Left lung (tissue), 10 donors: ENCODE measurements around the gene PRR5. TPM values are rescaled to one million over a fixed set of nuclear protein-coding genes. Genes with fewer than 3 reads are reported as not detected.
A peak's percentile ranks its signal among the peaks of the same experiment; 100 is the strongest.

Experiments
- ATAC-seq: fragments of 200-7000 bp; cut with Tn5 transposase; one replicate; pipeline ENCODE4 v1.9.1; 2020; ENCODE audit warnings: moderate library complexity
- DNase-seq, 4 donors: peaks; one replicate each; pipeline ENCODE4 v3.0.0-alpha.2; 2013 to 2020
- H3K27ac ChIP-seq, 2 donors: fragments of 200-600 bp; sonication (generic) in 1 of 2; one replicate each; pipeline versions ENCODE4 v1.5.0 to v1.8.0; 2020 to 2021
- H3K27me3 ChIP-seq, 2 donors: fragments of 200-600 bp; sonication (generic) in 1 of 2; one replicate each; pipeline versions ENCODE4 v1.5.0 to v1.8.0; 2020 to 2021
- H3K36me3 ChIP-seq, 2 donors: fragments of 200-600 bp; sonication (generic) in 1 of 2; one replicate each; pipeline versions ENCODE4 v1.5.0 to v1.8.0; 2020 to 2021
- H3K4me1 ChIP-seq, 2 donors: fragments of 200-600 bp; one replicate each; pipeline ENCODE4 v1.8.0; 2021
- H3K4me3 ChIP-seq, 2 donors: fragments of 200-600 bp; sonication (generic) in 1 of 2; one replicate each; pipeline versions ENCODE4 v1.5.0 to v1.8.0; 2020 to 2021; ENCODE audit warnings: mild to moderate bottlenecking in 1 of 2
- H3K9me3 ChIP-seq, 2 donors: fragments of 200-600 bp; sonication (generic) in 1 of 2; one replicate each; pipeline versions ENCODE4 v1.5.0 to v1.8.0; 2020 to 2021
- intact Hi-C, 2 donors: fragments of 100-400 bp; cut with DNase I; formaldehyde crosslinking; loops; one replicate each; pipeline versions ENCODE4 v1.11.2 to v1.14.2; 2022
- polyA plus RNA-seq, 6 donors: library from polyadenylated mRNA; unstranded; fragments of 120-200 nt; gene quantifications; one replicate each; pipeline ENCODE4 v1.2.1, GENCODE V29; 2013; ENCODE audit not compliant: insufficient read length in 6 of 6
- total RNA-seq, 2 donors: library from RNA; stranded (reverse); fragmentation: NEBNext Ultra II Directional; extraction: Animal tissue kit (Norgen Biotek cat#: 25700); gene quantifications; one replicate each; pipeline ENCODE4 v1.2.1, GENCODE V29; 2021
- TF ChIP-seq, protein P1 (sequence below), 2 donors: fragments of 200-600 bp; sonication (generic) in 1 of 2; IDR thresholded peaks; one replicate each; pipeline versions ENCODE4 v1.5.0 to v1.8.0; 2021; ENCODE audit warnings: antibody characterized with exemption in 2 of 2
- donor health status: DM: no; HTN: yes; CAD: no.
- donor health status: DM: no; HTN: no; CAD: no.

The PRR5 gene
- total and polyA plus RNA-seq, 8 donors = 7.1 to 24.6 (median 20.0) TPM

DNA sequence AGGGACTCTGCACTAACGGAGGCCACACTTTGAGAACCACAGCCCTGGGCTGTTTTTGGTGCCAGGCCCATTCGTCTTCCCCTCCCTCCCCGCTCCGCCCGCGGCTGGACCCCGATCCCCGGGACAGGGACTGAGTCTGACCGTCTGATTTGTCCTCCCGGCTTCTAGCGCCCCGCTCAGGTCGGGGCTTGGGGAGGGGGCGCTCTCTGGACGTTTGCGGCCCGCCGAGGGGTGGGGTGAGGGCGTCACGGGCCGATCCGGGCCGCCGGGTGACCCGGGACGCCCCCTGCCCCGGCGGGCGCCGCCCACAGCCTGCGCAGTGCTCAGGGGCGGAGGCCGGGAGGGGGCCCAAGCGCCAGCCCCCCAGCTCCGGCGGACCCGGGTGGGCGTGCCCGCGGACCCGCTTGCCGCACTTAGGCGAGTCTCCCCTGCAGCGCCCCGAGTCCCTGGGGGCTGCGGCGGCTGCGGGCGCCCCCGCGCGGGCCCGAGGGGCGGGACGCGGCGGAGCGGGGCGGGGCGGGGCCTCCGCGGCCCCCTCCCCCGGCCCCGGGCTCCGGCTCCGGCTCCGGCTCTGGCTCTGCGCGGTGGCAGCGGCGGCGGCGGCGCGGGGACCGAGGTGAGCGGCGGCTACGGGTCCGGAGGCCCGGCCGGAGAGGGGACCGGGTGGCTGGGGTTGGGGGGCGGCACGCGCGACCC is 33.7 kb upstream of the PRR5 start:
- TF ChIP-seq, protein P1, sequence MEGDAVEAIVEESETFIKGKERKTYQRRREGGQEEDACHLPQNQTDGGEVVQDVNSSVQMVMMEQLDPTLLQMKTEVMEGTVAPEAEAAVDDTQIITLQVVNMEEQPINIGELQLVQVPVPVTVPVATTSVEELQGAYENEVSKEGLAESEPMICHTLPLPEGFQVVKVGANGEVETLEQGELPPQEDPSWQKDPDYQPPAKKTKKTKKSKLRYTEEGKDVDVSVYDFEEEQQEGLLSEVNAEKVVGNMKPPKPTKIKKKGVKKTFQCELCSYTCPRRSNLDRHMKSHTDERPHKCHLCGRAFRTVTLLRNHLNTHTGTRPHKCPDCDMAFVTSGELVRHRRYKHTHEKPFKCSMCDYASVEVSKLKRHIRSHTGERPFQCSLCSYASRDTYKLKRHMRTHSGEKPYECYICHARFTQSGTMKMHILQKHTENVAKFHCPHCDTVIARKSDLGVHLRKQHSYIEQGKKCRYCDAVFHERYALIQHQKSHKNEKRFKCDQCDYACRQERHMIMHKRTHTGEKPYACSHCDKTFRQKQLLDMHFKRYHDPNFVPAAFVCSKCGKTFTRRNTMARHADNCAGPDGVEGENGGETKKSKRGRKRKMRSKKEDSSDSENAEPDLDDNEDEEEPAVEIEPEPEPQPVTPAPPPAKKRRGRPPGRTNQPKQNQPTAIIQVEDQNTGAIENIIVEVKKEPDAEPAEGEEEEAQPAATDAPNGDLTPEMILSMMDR (IDR thresholded peaks at IDR 0.05) = no peak
- intact Hi-C loops = no loop called here
- DNase-seq = peak in 2 of 4 donors; percentile 43 to 80

GRCh38 chr22:44668886-44669521 is 33.0 kb upstream of the PRR5 start:
- Histone ChIP-seq H3K9me3 (no peaks in the 10 kb centered on the region), H3K27me3 (peaks cover 15 to 61% of the 10 kb centered on the region in 2 donors), H3K27ac (no peak overlapping the region), H3K4me3 (peak overlapping the region; percentile 22 to 38), H3K4me1 (peaks cover 8 to 25% of the 10 kb centered on the region in 2 donors), H3K36me3 (no peaks in the 10 kb centered on the region)
- TF ChIP-seq, protein P1 (IDR thresholded peaks at IDR 0.05) = no peak
- intact Hi-C loops = no loop called here
- DNase-seq (no peak), ATAC-seq (no peak)

More for the DNA sequence above, 33.7 kb upstream of the PRR5 start:
- H3K27ac ChIP-seq = peak overlapping the region; percentile 13 to 63
- H3K9me3 ChIP-seq = no peaks in the 10 kb centered on the region
- H3K36me3 ChIP-seq = no peaks in the 10 kb centered on the region
- H3K4me1 ChIP-seq = peaks cover 9 to 32% of the 10 kb centered on the region in 2 donors
- peak; percentile 12 for ATAC-seq
- H3K4me3 ChIP-seq = peak overlapping the region; percentile 27 to 38
- H3K27me3 ChIP-seq = peaks cover 15 to 61% of the 10 kb centered on the region in 2 donors

DNA sequence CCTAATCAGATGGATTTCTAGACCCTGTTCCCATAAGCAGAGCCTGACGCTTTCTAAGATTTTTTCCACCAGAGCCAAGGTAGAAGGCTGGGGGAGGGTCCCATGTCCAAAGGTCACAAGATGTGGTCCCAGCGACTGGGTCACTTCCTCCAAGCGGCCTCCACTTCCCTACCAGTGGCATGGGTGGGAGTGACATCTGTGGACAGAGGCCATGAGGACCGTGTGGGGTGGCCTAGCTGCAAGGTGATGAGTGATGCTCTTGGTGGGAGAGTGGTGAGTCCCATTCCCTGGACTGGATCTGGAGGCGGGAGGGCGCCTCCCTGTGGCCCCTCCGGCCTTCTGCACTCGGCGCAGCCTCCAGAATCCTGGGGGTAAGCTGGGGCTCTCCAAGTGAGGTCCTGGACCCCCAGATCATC is 32.4 kb upstream of the PRR5 start:
- TF ChIP-seq, protein P1 (IDR thresholded peaks at IDR 0.05) = no peak
- Histone ChIP-seq H3K36me3 (no peaks in the 10 kb centered on the region), H3K9me3 (no peaks in the 10 kb centered on the region), H3K4me3 (no peak overlapping the region), H3K27ac (no peak overlapping the region), H3K27me3 (peaks cover 15 to 61% of the 10 kb centered on the region in 2 donors), H3K4me1 (peaks cover 2 to 20% of the 10 kb centered on the region in 2 donors)
- intact Hi-C loops = no loop called here
- DNase-seq (peak in 1 of 4 donors; percentile 55), ATAC-seq (peak; percentile 7)

- Histone ChIP-seq H3K27me3 (peaks cover 15 to 65% of the 10 kb centered on the region in 2 donors), H3K4me1 (peaks cover 0 to 11% of the 10 kb centered on the region in 2 donors), H3K4me3 (no peak overlapping the region), H3K9me3 (no peaks in the 10 kb centered on the region), H3K36me3 (no peaks in the 10 kb centered on the region), H3K27ac (no peak overlapping the region)
- intact Hi-C loops = no loop called here
- ATAC-seq = no peak
- peak in 1 of 4 donors; percentile 37 for DNase-seq
- TF ChIP-seq, protein P1 (IDR thresholded peaks at IDR 0.05) = no peak
Measured at GRCh38 chr22:44670220-44670988, 31.6 kb upstream of the PRR5 start.
